Activated CD8-positive, alpha-beta memory T cell treated with anti-CD3 and anti-CD28 coated beads, Interleukin-2, amount 10 ng/mL, durations not matched to agents 7 days and 5 days (primary cell): ENCODE results near the gene YRDC. TPM values are rescaled to one million over a fixed set of nuclear protein-coding genes. Genes with fewer than 3 reads are reported as not detected.
A peak's percentile ranks its signal among the peaks of the same experiment; 100 is the strongest.

Source experiments
- ATAC-seq: fragments of 150-1000 bp; cut with Tn5 transposase; one replicate; pipeline ENCODE4 v1.10.0; 2021; ENCODE audit warnings: moderate library complexity
- CTCF ChIA-PET: fragments of 350-600 bp; sonication (Branson Sonifier 250); formaldehyde crosslinking; loops from one replicate; lab custom pipeline; 2021; ENCODE audit warnings: antibody characterized with exemption; lab: Charles Lee
- DNase-seq: peaks from one replicate; pipeline ENCODE4 v3.0.0-alpha.2; 2020
- H3K27ac Mint-ChIP-seq: one replicate; pipeline ENCODE4 v1.8.0; 2021; ENCODE audit warnings: mild to moderate bottlenecking, mixed read lengths
- H3K27me3 Mint-ChIP-seq: one replicate; pipeline ENCODE4 v1.8.0; 2021; ENCODE audit warnings: mixed read lengths
- H3K36me3 Mint-ChIP-seq: one replicate; pipeline ENCODE4 v1.8.0; 2021; ENCODE audit warnings: mild to moderate bottlenecking, mixed read lengths
- H3K4me1 Mint-ChIP-seq: one replicate; pipeline ENCODE4 v1.8.0; 2021; ENCODE audit warnings: mixed read lengths
- H3K4me3 Mint-ChIP-seq: one replicate; pipeline ENCODE4 v1.8.0; 2021; ENCODE audit warnings: mild to moderate bottlenecking, moderate library complexity, mixed read lengths
- H3K9me3 Mint-ChIP-seq: one replicate; pipeline ENCODE4 v1.8.0; 2022; ENCODE audit warnings: low read depth, mixed read lengths
- total RNA-seq, 2 experiments: library from RNA; stranded (reverse); gene quantifications; one replicate each; pipeline ENCODE4 v1.2.3, GENCODE V29; 2021

Gene YRDC
- 10 to 100 TPM; 16.4 to 28.6 TPM for total RNA-seq

- Mint-ChIP-seq H3K36me3 (peaks cover 34% of the 10 kb centered on the region), H3K9me3 (no peaks in the 10 kb centered on the region), H3K27ac (peak within 1 kb of the TSS; percentile 88), H3K4me3 (peak within 1 kb of the TSS; percentile 87), H3K27me3 (no peaks in the 10 kb centered on the region), H3K4me1 (peaks cover 27% of the 10 kb centered on the region)
- DNase-seq (peak; percentile 95), ATAC-seq (peak; percentile 92)
- CTCF ChIA-PET, result interaction anchor here (0.9 to 4.2 kb wide), 11 partner anchors 10 to 206 kb away, joined by 3 to 38 read pairs (median 3); partner anchors contain the start of gene MTF1
Observed at GRCh38 chr1:37807555-37808368, at the start of gene YRDC, which contains the start of gene C1orf122. TSS of gene YRDC (minus strand) at chr1:37808208. CDS start at chr1:37808180, 28 bp downstream. TSS of gene C1orf122 (plus strand) at chr1:37807790. CDS start at chr1:37808405, 615 bp downstream.

- H3K27ac Mint-ChIP-seq, result no peak overlapping the region
- H3K9me3 Mint-ChIP-seq, result no peaks in the 10 kb centered on the region
- no peaks in the 10 kb centered on the region for H3K27me3 Mint-ChIP-seq
- H3K36me3 Mint-ChIP-seq, result peaks cover 28% of the 10 kb centered on the region
- CTCF ChIA-PET, result interaction anchor here (1.2 to 2.0 kb wide), 2 partner anchors 147 to 162 kb away, joined by 3 to 5 read pairs; no protein-coding TSS in a partner anchor
- H3K4me3 Mint-ChIP-seq, result no peak overlapping the region
- H3K4me1 Mint-ChIP-seq, result peaks cover 40% of the 10 kb centered on the region
- no peak for DNase-seq
- ATAC-seq, result no peak
Observed at GRCh38 chr1:37854406-37854805, 46.4 kb upstream of the YRDC start.

GRCh38 chr1:37853157-37853556 is 45.1 kb upstream of the YRDC start:
- DNase-seq, result no peak
- H3K4me1 Mint-ChIP-seq, result peaks cover 36% of the 10 kb centered on the region
- H3K4me3 Mint-ChIP-seq, result no peak overlapping the region
- peak overlapping the region; percentile 28 for H3K27ac Mint-ChIP-seq
- H3K36me3 Mint-ChIP-seq, result peaks cover 29% of the 10 kb centered on the region
- no peak for ATAC-seq
- CTCF ChIA-PET, result interaction anchor here (1.2 to 2.0 kb wide), 2 partner anchors 146 to 160 kb away, joined by 3 to 5 read pairs; no protein-coding TSS in a partner anchor
- H3K27me3 Mint-ChIP-seq, result no peaks in the 10 kb centered on the region
- H3K9me3 Mint-ChIP-seq, result no peaks in the 10 kb centered on the region

GRCh38 chr1:37851782-37852210 is 43.8 kb upstream of the YRDC start:
- H3K9me3 Mint-ChIP-seq, result no peaks in the 10 kb centered on the region
- no peak overlapping the region for H3K27ac Mint-ChIP-seq
- H3K4me3 Mint-ChIP-seq, result no peak overlapping the region
- H3K36me3 Mint-ChIP-seq, result peaks cover 25% of the 10 kb centered on the region
- no peaks in the 10 kb centered on the region for H3K27me3 Mint-ChIP-seq
- no peak for DNase-seq
- peaks cover 33% of the 10 kb centered on the region for H3K4me1 Mint-ChIP-seq
- peak; percentile 53 for ATAC-seq
- CTCF ChIA-PET, result interaction anchor here (1.2 to 4.0 kb wide), 3 partner anchors 8 to 39 kb away, joined by 3 to 39 read pairs (median 3); partner anchors contain the start of gene MTF1

GRCh38 chr1:37851262-37851661 is 43.3 kb upstream of the YRDC start:
- no peak overlapping the region for H3K27ac Mint-ChIP-seq
- DNase-seq (no peak), ATAC-seq (no peak)
- H3K36me3 Mint-ChIP-seq, result peaks cover 27% of the 10 kb centered on the region
- CTCF ChIA-PET, result interaction anchor here (1.2 to 4.0 kb wide), 4 partner anchors 9 to 43 kb away, joined by 3 to 39 read pairs (median 4); partner anchors contain the start of genes C1orf122, MTF1 and YRDC
- H3K4me3 Mint-ChIP-seq, result no peak overlapping the region
- peaks cover 36% of the 10 kb centered on the region for H3K4me1 Mint-ChIP-seq
- no peaks in the 10 kb centered on the region for H3K27me3 Mint-ChIP-seq
- H3K9me3 Mint-ChIP-seq, result no peaks in the 10 kb centered on the region

- Mint-ChIP-seq H3K36me3 (peaks cover 27% of the 10 kb centered on the region), H3K4me3 (no peak overlapping the region), H3K4me1 (peaks cover 41% of the 10 kb centered on the region), H3K9me3 (no peaks in the 10 kb centered on the region), H3K27ac (no peak overlapping the region), H3K27me3 (no peaks in the 10 kb centered on the region)
- CTCF ChIA-PET, result interaction anchor here (1.3 to 4.0 kb wide), 3 partner anchors 9 to 42 kb away, joined by 3 to 39 read pairs (median 4); partner anchors contain the start of genes C1orf122, MTF1 and YRDC
- no peak for DNase-seq
- ATAC-seq, result no peak
Observed at GRCh38 chr1:37850352-37850955, 42.4 kb upstream of the YRDC start.

GRCh38 chr1:37849480-37849879 is 41.5 kb upstream of the YRDC start:
- Mint-ChIP-seq H3K9me3 (no peaks in the 10 kb centered on the region), H3K4me3 (no peak overlapping the region), H3K36me3 (peaks cover 24% of the 10 kb centered on the region), H3K4me1 (peaks cover 41% of the 10 kb centered on the region), H3K27me3 (no peaks in the 10 kb centered on the region), H3K27ac (no peak overlapping the region)
- CTCF ChIA-PET, result interaction anchor here (4.0 kb wide), 1 partner anchor 10 kb away, joined by 39 read pairs; the partner anchor contains the start of gene MTF1
- ATAC-seq (no peak), DNase-seq (no peak)

GRCh38 chr1:37846647-37847339 is 38.8 kb upstream of the YRDC start:
- no peak for ATAC-seq
- Mint-ChIP-seq H3K27ac (peak overlapping the region; percentile 47), H3K4me1 (peaks cover 35% of the 10 kb centered on the region), H3K27me3 (no peaks in the 10 kb centered on the region), H3K4me3 (peak overlapping the region; percentile 59), H3K9me3 (no peaks in the 10 kb centered on the region), H3K36me3 (peaks cover 17% of the 10 kb centered on the region)
- no peak for DNase-seq
- CTCF ChIA-PET, result interaction anchor here (1.9 to 2.7 kb wide), 2 partner anchors 9 to 13 kb away, joined by 5 to 19 read pairs; partner anchors contain the start of gene MTF1

GRCh38 chr1:37845786-37846185 is 37.8 kb upstream of the YRDC start:
- H3K9me3 Mint-ChIP-seq, result no peaks in the 10 kb centered on the region
- no peaks in the 10 kb centered on the region for H3K27me3 Mint-ChIP-seq
- H3K4me1 Mint-ChIP-seq, result peaks cover 35% of the 10 kb centered on the region
- CTCF ChIA-PET, result interaction anchor here (1.9 to 2.7 kb wide), 2 partner anchors 10 to 14 kb away, joined by 5 to 19 read pairs; partner anchors contain the start of gene MTF1
- H3K4me3 Mint-ChIP-seq, result no peak overlapping the region
- peaks cover 17% of the 10 kb centered on the region for H3K36me3 Mint-ChIP-seq
- no peak for DNase-seq
- no peak overlapping the region for H3K27ac Mint-ChIP-seq
- no peak for ATAC-seq

GRCh38 chr1:37845049-37845646 is 37.1 kb upstream of the YRDC start:
- ATAC-seq, result no peak
- no peak overlapping the region for H3K4me3 Mint-ChIP-seq
- no peak for DNase-seq
- no peaks in the 10 kb centered on the region for H3K27me3 Mint-ChIP-seq
- peaks cover 35% of the 10 kb centered on the region for H3K4me1 Mint-ChIP-seq
- CTCF ChIA-PET, result interaction anchor here (1.9 kb wide), 1 partner anchor 10 kb away, joined by 5 read pairs; no protein-coding TSS in a partner anchor
- peaks cover 17% of the 10 kb centered on the region for H3K36me3 Mint-ChIP-seq
- H3K9me3 Mint-ChIP-seq, result no peaks in the 10 kb centered on the region
- H3K27ac Mint-ChIP-seq, result no peak overlapping the region

GRCh38 chr1:37844536-37844935 is 36.5 kb upstream of the YRDC start:
- no peak for DNase-seq
- Mint-ChIP-seq H3K27ac (no peak overlapping the region), H3K4me3 (no peak overlapping the region), H3K4me1 (peaks cover 35% of the 10 kb centered on the region), H3K36me3 (peaks cover 17% of the 10 kb centered on the region), H3K27me3 (no peaks in the 10 kb centered on the region), H3K9me3 (no peaks in the 10 kb centered on the region)
- ATAC-seq, result no peak
- CTCF ChIA-PET, result no interaction called here

GRCh38 chr1:37841652-37842051 is 33.6 kb upstream of the YRDC start:
- H3K27ac Mint-ChIP-seq, result no peak overlapping the region
- peaks cover 24% of the 10 kb centered on the region for H3K4me1 Mint-ChIP-seq
- CTCF ChIA-PET, result interaction anchor here (1.3 kb wide), 1 partner anchor 18 kb away, joined by 3 read pairs; the partner anchor contains the start of gene MTF1

More at GRCh38 chr1:37841652-37842051, 33.6 kb upstream of the YRDC start:
- H3K27me3 Mint-ChIP-seq, result no peaks in the 10 kb centered on the region
- peaks cover 18% of the 10 kb centered on the region for H3K36me3 Mint-ChIP-seq
- DNase-seq, result no peak
- no peaks in the 10 kb centered on the region for H3K9me3 Mint-ChIP-seq
- H3K4me3 Mint-ChIP-seq, result no peak overlapping the region
- ATAC-seq, result no peak
